Stimulated activated CD8-positive, alpha-beta memory T cell treated with anti-CD3 and anti-CD28 coated beads, Interleukin-4, amount 100 ng/mL, for 4 hours (primary cell): ENCODE data around the gene KCND2.
"Not testable (repeated sequence)": the region's sequence is repeated elsewhere in the genome, so short reads cannot be mapped to it uniquely, and the experiment has no call there.

Experiments used
- DNase-seq, 2 donors: peaks; one replicate each; pipeline ENCODE4 v3.0.0-alpha.2; 2020; ENCODE audit warnings: low read depth in 2 of 2, low spot score in 1 of 2

Gene KCND2

GRCh38 chr7:120691915-120692314, 418.9 kb downstream of the KCND2 start:
- DNase-seq: no peak

- DNase-seq: no peak
Measured at GRCh38 chr7:120695848-120696247, 422.9 kb downstream of the KCND2 start.

- no peak for DNase-seq
Measured at GRCh38 chr7:120700796-120701195, 427.8 kb downstream of the KCND2 start.

- DNase-seq: not testable (repeated sequence)
Measured at GRCh38 chr7:120702408-120702807, 429.4 kb downstream of the KCND2 start.

GRCh38 chr7:120703585-120704240, 430.7 kb downstream of the KCND2 start:
- DNase-seq: no peak

- no peak for DNase-seq
Measured at GRCh38 chr7:120709252-120709971, 436.4 kb downstream of the KCND2 start.

- DNase-seq: no peak
Measured at GRCh38 chr7:120709972-120710320, 437.0 kb downstream of the KCND2 start.

- no peak for DNase-seq
Measured at GRCh38 chr7:120714945-120715344, 442.0 kb downstream of the KCND2 start.

- DNase-seq: no peak
Measured at GRCh38 chr7:120716307-120716706, 443.3 kb downstream of the KCND2 start.

- DNase-seq: no peak
Measured at GRCh38 chr7:120717166-120717565, 444.2 kb downstream of the KCND2 start.

GRCh38 chr7:120718361-120718760, 445.4 kb downstream of the KCND2 start:
- DNase-seq: no peak

- no peak for DNase-seq
Measured at GRCh38 chr7:120720317-120720716, 447.3 kb downstream of the KCND2 start.

GRCh38 chr7:120723465-120724385, 450.8 kb downstream of the KCND2 start:
- no peak for DNase-seq

GRCh38 chr7:120724448-120724847, 451.5 kb downstream of the KCND2 start:
- no peak for DNase-seq

GRCh38 chr7:120724955-120725354, 452.0 kb downstream of the KCND2 start:
- DNase-seq: no peak

GRCh38 chr7:120725376-120726039, 452.5 kb downstream of the KCND2 start:
- DNase-seq: no peak

- no peak for DNase-seq
Measured at GRCh38 chr7:120729245-120729644, 456.3 kb downstream of the KCND2 start.

- DNase-seq: no peak
Measured at GRCh38 chr7:120731271-120731670, 458.3 kb downstream of the KCND2 start.

- DNase-seq: no peak
Measured at GRCh38 chr7:120732256-120732655, 459.3 kb downstream of the KCND2 start.

- no peak for DNase-seq
Measured at GRCh38 chr7:120733143-120733542, 460.2 kb downstream of the KCND2 start.

GRCh38 chr7:120733835-120734234, 460.9 kb downstream of the KCND2 start:
- no peak for DNase-seq
